ENCODE results near the gene KRTAP12-3. TPM values are rescaled to one million over a fixed set of nuclear protein-coding genes. Genes with fewer than 3 reads are reported as not detected.
"Not testable (repeated sequence)": the region's sequence is repeated elsewhere in the genome, so short reads cannot be mapped to it uniquely, and the experiment has no call there.

KRTAP12-3 gene
- total and polyA plus RNA-seq, 10 of the 15 experiments (the other 5 are each of a cell fraction or from before 2014, with no cell fraction given): not detected

DNA sequence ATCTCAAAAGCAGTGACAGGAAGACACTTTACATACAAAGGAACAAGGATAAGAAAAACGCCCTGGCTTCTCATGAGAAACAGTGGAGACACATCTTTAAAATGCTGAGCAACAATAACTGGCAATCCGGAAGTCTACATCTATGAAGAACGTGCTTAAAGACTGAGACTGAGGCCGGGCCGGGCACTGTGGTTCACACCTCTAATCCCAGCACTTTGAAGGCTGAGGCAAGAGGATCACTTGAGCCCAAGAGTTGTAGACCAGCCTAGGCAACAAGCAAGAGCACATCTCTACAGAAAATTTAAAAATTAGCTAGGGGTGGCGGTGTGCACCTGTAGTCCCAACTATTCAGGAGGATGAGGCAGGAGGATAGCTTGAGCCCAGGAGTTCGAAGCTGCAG lies 26.3 kb downstream of the KRTAP12-3 start:
- Histone ChIP-seq H3K4me2 (ENCODE audit: control insufficient read depth, insufficient read depth) (no peak overlapping the region), H3K4me3 (no peak overlapping the region), H3K27me3 (replicated peaks in 1 of 2; ENCODE audit: control insufficient read depth in 2 of 2, insufficient read depth in 2 of 2, low read length in 1 of 2) (peaks cover 0 to 1% of the 10 kb centered on the region in 2 experiments; a peak in 2 of 4 replicates), H2AFZ (ENCODE audit: control insufficient read depth, low read depth, low read length) (no peak overlapping the region), H3K9me3 (replicated peaks; ENCODE audit: control insufficient read depth, insufficient read depth, low read length) (no peaks in the 10 kb centered on the region), H3K9ac (ENCODE audit: control insufficient read depth, insufficient read depth, low read length) (no peak overlapping the region), H3K36me3 (ENCODE audit: control insufficient read depth in 2 of 2, insufficient read depth in 2 of 2, low read length in 1 of 2) (no peaks in the 10 kb centered on the region), H4K20me1 (ENCODE audit: control insufficient read depth, insufficient read depth) (no peaks in the 10 kb centered on the region), H3K27ac (ENCODE audit: control insufficient read depth, insufficient read depth) (no peak overlapping the region), H3K79me2 (ENCODE audit: control insufficient read depth, insufficient read depth, low read length) (no peaks in the 10 kb centered on the region), H3K4me1 (ENCODE audit: control insufficient read depth, insufficient read depth, low read length) (no peaks in the 10 kb centered on the region; the same call in 1 of the 2 replicates)
- CTCF ChIA-PET: interaction anchor here (0.6 to 1.0 kb wide), 3 partner anchors 106 to 453 kb away, joined by 3 read pairs; no protein-coding TSS in a partner anchor
- intact Hi-C loops (cut with micrococcal nuclease; ENCODE audit: unreplicated experiment) (no loop called here), in situ Hi-C loops (cut with MboI) (no loop called here)
- 19% methylated on average over 7 of the region's 7 CpGs for WGBS (ENCODE audit: insufficient coverage, insufficient replicate concordance, low lambda C conversion rate, missing lambda C conversion rate)
- SMC1A ChIA-PET (ENCODE audit: uncharacterized antibody, unreplicated experiment): interaction anchor here (1.6 kb wide), 1 partner anchor 109 kb away, joined by 4 read pairs; no protein-coding TSS in a partner anchor
- FAIRE-seq (no peak), DNase-seq (ENCODE audit: low read depth, low spot score) (no peak), ATAC-seq (no peak)
- POLR2A ChIA-PET: no interaction called here
- BruUV-seq (replicated peaks): no TSS peak
- TF ChIP-seq NR2C1 (IDR thresholded peaks at IDR 0.05): no peak
- TF ChIP-seq RAD51 (IDR thresholded peaks at IDR 0.05): no peak
- TF ChIP-seq, protein P1, sequence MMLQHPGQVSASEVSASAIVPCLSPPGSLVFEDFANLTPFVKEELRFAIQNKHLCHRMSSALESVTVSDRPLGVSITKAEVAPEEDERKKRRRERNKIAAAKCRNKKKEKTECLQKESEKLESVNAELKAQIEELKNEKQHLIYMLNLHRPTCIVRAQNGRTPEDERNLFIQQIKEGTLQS (IDR thresholded peaks at IDR 0.05; ENCODE audit: borderline replicate concordance, extremely low read depth, low read depth, low read length): no peak
- RAD21 ChIA-PET (ENCODE audit: unreplicated experiment): no interaction called here

DNA sequence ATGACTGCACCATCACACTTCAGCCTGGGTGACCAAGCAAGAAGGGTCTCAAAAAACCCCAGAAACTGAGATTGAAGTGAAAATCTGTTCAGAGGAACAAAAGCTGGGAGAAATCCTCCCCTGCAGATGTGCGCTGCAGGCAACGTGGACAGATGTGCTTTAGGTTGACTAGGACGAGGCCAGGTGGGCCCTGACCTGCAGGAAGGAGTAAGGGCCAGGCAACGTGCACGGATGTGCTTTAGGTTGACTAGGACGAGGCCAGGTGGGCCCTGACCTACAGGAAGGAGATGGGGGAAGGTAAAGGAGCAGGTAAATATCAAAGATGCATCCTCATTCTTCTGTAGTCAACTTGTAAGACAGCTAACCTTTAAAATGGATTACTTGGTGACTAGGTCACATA lies 26.8 kb downstream of the KRTAP12-3 start:
- Histone ChIP-seq H3K9ac (ENCODE audit: control insufficient read depth, insufficient read depth, low read length) (no peak overlapping the region), H3K36me3 (ENCODE audit: control insufficient read depth in 2 of 2, insufficient read depth in 2 of 2, low read length in 1 of 2) (no peaks in the 10 kb centered on the region), H4K20me1 (ENCODE audit: control insufficient read depth, insufficient read depth) (no peaks in the 10 kb centered on the region), H2AFZ (ENCODE audit: control insufficient read depth, low read depth, low read length) (no peak overlapping the region), H3K4me3 (no peak overlapping the region), H3K4me2 (ENCODE audit: control insufficient read depth, insufficient read depth) (no peak overlapping the region), H3K27me3 (replicated peaks in 1 of 2; ENCODE audit: control insufficient read depth in 2 of 2, insufficient read depth in 2 of 2, low read length in 1 of 2) (peaks cover 0 to 1% of the 10 kb centered on the region in 2 experiments; a peak in 2 of 4 replicates), H3K4me1 (ENCODE audit: control insufficient read depth, insufficient read depth, low read length) (no peaks in the 10 kb centered on the region; the same call in 1 of the 2 replicates), H3K79me2 (ENCODE audit: control insufficient read depth, insufficient read depth, low read length) (no peaks in the 10 kb centered on the region), H3K9me3 (replicated peaks; ENCODE audit: control insufficient read depth, insufficient read depth, low read length) (no peaks in the 10 kb centered on the region), H3K27ac (ENCODE audit: control insufficient read depth, insufficient read depth) (no peak overlapping the region)
- no peak for TF ChIP-seq MTA2 (IDR thresholded peaks at IDR 0.05; ENCODE audit: low read depth)
- TF ChIP-seq ZNF622 (IDR thresholded peaks at IDR 0.05): no peak
- no peak for TF ChIP-seq WRNIP1 (IDR thresholded peaks at IDR 0.05; ENCODE audit: borderline replicate concordance, low read depth, low read length)
- no peak for TF ChIP-seq IKZF1 (conservative IDR thresholded peaks at IDR 0.05)
- TF ChIP-seq, protein P2, sequence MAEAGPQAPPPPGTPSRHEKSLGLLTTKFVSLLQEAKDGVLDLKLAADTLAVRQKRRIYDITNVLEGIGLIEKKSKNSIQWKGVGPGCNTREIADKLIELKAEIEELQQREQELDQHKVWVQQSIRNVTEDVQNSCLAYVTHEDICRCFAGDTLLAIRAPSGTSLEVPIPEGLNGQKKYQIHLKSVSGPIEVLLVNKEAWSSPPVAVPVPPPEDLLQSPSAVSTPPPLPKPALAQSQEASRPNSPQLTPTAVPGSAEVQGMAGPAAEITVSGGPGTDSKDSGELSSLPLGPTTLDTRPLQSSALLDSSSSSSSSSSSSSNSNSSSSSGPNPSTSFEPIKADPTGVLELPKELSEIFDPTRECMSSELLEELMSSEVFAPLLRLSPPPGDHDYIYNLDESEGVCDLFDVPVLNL (IDR thresholded peaks at IDR 0.05; ENCODE audit: low read depth, low read length): no peak
- no peak for TF ChIP-seq SP1 (IDR thresholded peaks at IDR 0.05; ENCODE audit: low read depth, low read length)
- no peak for TF ChIP-seq HDAC2 (IDR thresholded peaks at IDR 0.05)
- ChIA-PET CTCF (no interaction called here), POLR2A (no interaction called here), RAD21 (ENCODE audit: unreplicated experiment) (no interaction called here), SMC1A (ENCODE audit: uncharacterized antibody, unreplicated experiment) (interaction anchor here (1.6 kb wide), 1 partner anchor 108 kb away, joined by 4 read pairs; no protein-coding TSS in a partner anchor)
- no peak for DNase-seq (ENCODE audit: low read depth, low spot score)
- BruUV-seq (replicated peaks): no TSS peak
- intact Hi-C loops (cut with micrococcal nuclease; ENCODE audit: unreplicated experiment) (no loop called here), in situ Hi-C loops (cut with MboI) (no loop called here)
- WGBS (ENCODE audit: insufficient coverage, insufficient replicate concordance, low lambda C conversion rate, missing lambda C conversion rate): 6% methylated on average over 6 of the region's 6 CpGs
- no peak for ATAC-seq
- FAIRE-seq: no peak

DNA sequence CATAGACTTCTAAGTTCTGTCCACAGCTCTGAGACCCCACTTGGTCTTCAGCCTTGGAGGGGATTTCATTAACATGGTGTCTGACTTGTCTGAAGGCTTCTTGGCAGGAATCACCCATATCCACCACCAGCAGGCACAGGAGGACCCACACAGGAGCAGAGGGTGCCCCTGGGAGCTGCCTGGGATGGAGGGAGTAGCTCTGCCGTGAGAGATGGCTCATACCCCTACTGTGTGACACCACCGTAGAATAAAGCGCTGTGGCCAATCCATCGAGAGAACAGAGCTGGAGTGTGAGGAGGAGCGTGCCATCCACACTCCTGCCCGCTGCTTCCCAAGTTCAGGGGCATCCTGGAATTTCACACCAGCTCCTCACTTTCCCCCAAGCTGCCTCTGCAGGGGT lies 27.3 kb downstream of the KRTAP12-3 start:
- BruUV-seq (replicated peaks); in situ Hi-C loops (cut with MboI): not testable (repeated sequence)

More for the DNA sequence above, 27.3 kb downstream of the KRTAP12-3 start:
- CTCF ChIA-PET: interaction anchor here (0.7 kb wide), 1 partner anchor 72 kb away, joined by 4 read pairs; no protein-coding TSS in a partner anchor
- H3K9ac ChIP-seq (ENCODE audit: control insufficient read depth, insufficient read depth, low read length); SMC1A ChIA-PET (ENCODE audit: uncharacterized antibody, unreplicated experiment); H3K79me2 ChIP-seq (ENCODE audit: control insufficient read depth, insufficient read depth, low read length); H3K27me3 ChIP-seq (replicated peaks in 1 of 2; ENCODE audit: control insufficient read depth in 2 of 2, insufficient read depth in 2 of 2, low read length in 1 of 2); H2AFZ ChIP-seq (ENCODE audit: control insufficient read depth, low read depth, low read length); RAD21 ChIA-PET (ENCODE audit: unreplicated experiment); ATAC-seq; H3K27ac ChIP-seq (ENCODE audit: control insufficient read depth, insufficient read depth); H4K20me1 ChIP-seq (ENCODE audit: control insufficient read depth, insufficient read depth); POLR2A ChIA-PET; H3K4me2 ChIP-seq (ENCODE audit: control insufficient read depth, insufficient read depth); H3K4me3 ChIP-seq; intact Hi-C loops (cut with micrococcal nuclease; ENCODE audit: unreplicated experiment); FAIRE-seq; DNase-seq (ENCODE audit: low read depth, low spot score); H3K4me1 ChIP-seq (ENCODE audit: control insufficient read depth, insufficient read depth, low read length); H3K36me3 ChIP-seq (ENCODE audit: control insufficient read depth in 2 of 2, insufficient read depth in 2 of 2, low read length in 1 of 2); H3K9me3 ChIP-seq (replicated peaks; ENCODE audit: control insufficient read depth, insufficient read depth, low read length): not testable (repeated sequence)
- WGBS (ENCODE audit: insufficient coverage, insufficient replicate concordance, low lambda C conversion rate, missing lambda C conversion rate): 48% methylated on average over 6 of the region's 6 CpGs
